Neural crest cell (in vitro differentiated cells): Measurements from ENCODE around the gene SAMSN1. TPM values are rescaled to one million over a fixed set of nuclear protein-coding genes. Genes with fewer than 3 reads are reported as not detected.

Experiments used
- DNase-seq: peaks from one replicate; pipeline ENCODE4 v3.0.0; 2021; ENCODE audit warnings: low read depth, mixed read lengths, low spot score
- H3K27ac Mint-ChIP-seq: one replicate; pipeline ENCODE4 v1.8.0; 2021; ENCODE audit warnings: mild to moderate bottlenecking, mixed read lengths; ENCODE audit not compliant: unreplicated experiment
- H3K27me3 Mint-ChIP-seq: 2 replicates; pipeline ENCODE4 v1.8.0; 2021; ENCODE audit warnings: low read depth, mild to moderate bottlenecking, mixed read lengths
- H3K36me3 Mint-ChIP-seq: 2 replicates; pipeline ENCODE4 v1.8.0; 2021; ENCODE audit warnings: low read depth, mild to moderate bottlenecking, mixed read lengths
- H3K4me1 Mint-ChIP-seq: 2 replicates; pipeline ENCODE4 v1.8.0; 2021; ENCODE audit warnings: mixed read lengths
- H3K4me3 Mint-ChIP-seq: one replicate; pipeline ENCODE4 v1.8.0; 2021; ENCODE audit warnings: mild to moderate bottlenecking, mixed read lengths
- H3K9me3 Mint-ChIP-seq: 2 replicates; pipeline ENCODE4 v1.8.0; 2021; ENCODE audit warnings: mixed read lengths
- total RNA-seq: library from RNA; stranded (reverse); gene quantifications from 2 replicates; pipeline ENCODE4 v1.2.1, GENCODE V29; 2021
- TF ChIP-seq, protein P1 (sequence below): fragments of 200-600 bp; sonication (generic); conservative IDR thresholded peaks from 2 replicates; pipeline ENCODE4 v1.5.0; 2021; ENCODE audit warnings: antibody characterized with exemption, mild to moderate bottlenecking

Gene SAMSN1
- total RNA-seq, 1 donor from 2014 or later = not detected

- no peaks in the 10 kb centered on the region for H3K27me3 Mint-ChIP-seq
- TF ChIP-seq, protein P1, sequence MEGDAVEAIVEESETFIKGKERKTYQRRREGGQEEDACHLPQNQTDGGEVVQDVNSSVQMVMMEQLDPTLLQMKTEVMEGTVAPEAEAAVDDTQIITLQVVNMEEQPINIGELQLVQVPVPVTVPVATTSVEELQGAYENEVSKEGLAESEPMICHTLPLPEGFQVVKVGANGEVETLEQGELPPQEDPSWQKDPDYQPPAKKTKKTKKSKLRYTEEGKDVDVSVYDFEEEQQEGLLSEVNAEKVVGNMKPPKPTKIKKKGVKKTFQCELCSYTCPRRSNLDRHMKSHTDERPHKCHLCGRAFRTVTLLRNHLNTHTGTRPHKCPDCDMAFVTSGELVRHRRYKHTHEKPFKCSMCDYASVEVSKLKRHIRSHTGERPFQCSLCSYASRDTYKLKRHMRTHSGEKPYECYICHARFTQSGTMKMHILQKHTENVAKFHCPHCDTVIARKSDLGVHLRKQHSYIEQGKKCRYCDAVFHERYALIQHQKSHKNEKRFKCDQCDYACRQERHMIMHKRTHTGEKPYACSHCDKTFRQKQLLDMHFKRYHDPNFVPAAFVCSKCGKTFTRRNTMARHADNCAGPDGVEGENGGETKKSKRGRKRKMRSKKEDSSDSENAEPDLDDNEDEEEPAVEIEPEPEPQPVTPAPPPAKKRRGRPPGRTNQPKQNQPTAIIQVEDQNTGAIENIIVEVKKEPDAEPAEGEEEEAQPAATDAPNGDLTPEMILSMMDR = no peak
- DNase-seq = no peak
- no peak overlapping the region for H3K27ac Mint-ChIP-seq
- peaks cover under 1% of the 10 kb centered on the region for H3K9me3 Mint-ChIP-seq
- no peaks in the 10 kb centered on the region for H3K36me3 Mint-ChIP-seq
- H3K4me3 Mint-ChIP-seq = no peak overlapping the region
- no peaks in the 10 kb centered on the region for H3K4me1 Mint-ChIP-seq
These were observed 91.8 kb downstream of the SAMSN1 start for GRCh38 chr21:14454016-14455009.

DNA sequence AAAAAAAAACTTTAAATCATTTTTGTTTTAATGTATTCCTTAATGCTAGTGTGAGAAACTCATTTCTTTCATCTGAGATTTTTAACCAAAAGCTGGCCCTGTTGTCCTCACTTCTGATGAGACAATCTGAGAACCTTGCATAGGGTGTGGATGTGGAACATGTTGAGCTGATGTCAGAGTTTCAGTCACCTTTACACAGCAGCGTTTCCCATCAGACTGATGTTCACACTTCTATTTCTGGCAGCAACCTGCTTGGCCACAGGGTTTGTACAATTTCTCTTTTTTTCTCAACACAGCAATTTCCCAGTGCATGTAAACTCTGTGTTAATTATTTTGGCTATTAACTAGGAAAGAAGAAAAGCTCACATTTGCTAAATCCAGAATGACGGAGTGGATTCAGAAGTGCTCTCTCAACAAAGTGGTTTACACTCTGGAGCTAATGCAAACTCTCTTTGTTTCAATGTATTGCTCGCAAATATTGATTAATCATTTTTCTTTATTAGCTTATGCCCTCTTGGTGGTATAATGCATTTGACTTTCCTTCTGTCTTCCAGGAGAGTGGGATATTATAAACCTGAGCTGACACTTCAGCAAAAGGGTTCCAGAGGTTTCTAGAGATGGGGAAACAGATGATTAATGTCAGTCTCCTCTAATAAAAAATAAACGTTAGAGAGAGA is 92.6 kb downstream of the SAMSN1 start:
- Mint-ChIP-seq H3K36me3 (no peaks in the 10 kb centered on the region), H3K27me3 (no peaks in the 10 kb centered on the region), H3K9me3 (no peaks in the 10 kb centered on the region), H3K27ac (no peak overlapping the region), H3K4me1 (no peaks in the 10 kb centered on the region), H3K4me3 (no peak overlapping the region)
- no peak for DNase-seq
- TF ChIP-seq, protein P1 = no peak

DNA sequence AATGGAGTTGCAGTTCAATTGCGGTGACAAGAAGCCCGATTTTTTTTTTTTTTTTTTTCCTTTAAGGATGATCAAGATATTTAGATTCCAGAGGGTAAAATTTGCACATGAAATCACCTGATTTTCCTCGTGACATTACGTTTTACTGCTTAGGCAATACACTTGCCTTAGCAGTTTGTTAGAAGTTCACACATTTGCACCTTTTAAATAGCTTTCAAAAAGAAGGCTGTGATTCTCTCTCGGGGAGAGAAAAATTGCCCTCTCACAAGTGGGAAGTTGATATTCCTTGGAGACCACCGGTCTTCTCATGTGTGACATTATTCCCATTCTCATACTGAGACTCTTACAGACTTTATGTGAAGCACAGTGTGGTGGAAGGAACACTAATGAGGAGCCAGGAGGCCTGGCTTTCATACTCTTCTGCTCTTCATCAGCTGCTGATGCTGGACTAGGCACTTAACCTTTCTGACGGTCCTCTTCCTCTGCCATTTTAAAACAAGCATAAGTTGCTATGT is 93.3 kb downstream of the SAMSN1 start:
- DNase-seq = no peak
- TF ChIP-seq, protein P1 = no peak
- no peak overlapping the region for H3K27ac Mint-ChIP-seq
- no peaks in the 10 kb centered on the region for H3K9me3 Mint-ChIP-seq
- H3K27me3 Mint-ChIP-seq = no peaks in the 10 kb centered on the region
- H3K4me1 Mint-ChIP-seq = no peaks in the 10 kb centered on the region
- H3K36me3 Mint-ChIP-seq = no peaks in the 10 kb centered on the region
- H3K4me3 Mint-ChIP-seq = no peak overlapping the region

GRCh38 chr21:14452031-14452726 is 93.9 kb downstream of the SAMSN1 start:
- no peaks in the 10 kb centered on the region for H3K27me3 Mint-ChIP-seq
- H3K4me3 Mint-ChIP-seq = no peak overlapping the region
- H3K9me3 Mint-ChIP-seq = no peaks in the 10 kb centered on the region
- H3K36me3 Mint-ChIP-seq = no peaks in the 10 kb centered on the region
- TF ChIP-seq, protein P1 = no peak
- no peak for DNase-seq
- no peak overlapping the region for H3K27ac Mint-ChIP-seq
- H3K4me1 Mint-ChIP-seq = no peaks in the 10 kb centered on the region

GRCh38 chr21:14451546-14451945 is 94.6 kb downstream of the SAMSN1 start:
- H3K27me3 Mint-ChIP-seq = no peaks in the 10 kb centered on the region
- H3K4me1 Mint-ChIP-seq = no peaks in the 10 kb centered on the region
- DNase-seq = no peak
- no peaks in the 10 kb centered on the region for H3K36me3 Mint-ChIP-seq
- TF ChIP-seq, protein P1 = no peak
- peak overlapping the region; percentile 31 for H3K27ac Mint-ChIP-seq
- no peak overlapping the region for H3K4me3 Mint-ChIP-seq
- no peaks in the 10 kb centered on the region for H3K9me3 Mint-ChIP-seq
